GM21825 (cell line): ENCODE results near the gene BCAS1.

Experiments
- ATAC-seq: cut with Tn5 transposase; IDR thresholded peaks from one replicate; pipeline ENCODE4 v1.9.1; 2021; ENCODE audit warnings: mild to moderate bottlenecking, moderate library complexity; ENCODE audit not compliant: unreplicated experiment

The BCAS1 gene

GRCh38 chr20:53896647-53897046 is 173.7 kb downstream of the BCAS1 start:
- no peak for ATAC-seq

- ATAC-seq: no peak
Measured at GRCh38 chr20:53896041-53896440, 174.4 kb downstream of the BCAS1 start.

- no peak for ATAC-seq
Measured at GRCh38 chr20:53895385-53895755, 175.0 kb downstream of the BCAS1 start.

GRCh38 chr20:53894707-53895384 is 175.5 kb downstream of the BCAS1 start:
- no peak for ATAC-seq
